Gastroesophageal sphincter (tissue), 3 donors: ENCODE data around the gene ERC1.

Experiments
- CTCF ChIP-seq, 4 experiments: fragments of 200-600 bp in 2 of 4; fragments of 450-650 bp in 2 of 4; sonication (generic) in 1 of 4; IDR thresholded peaks; one replicate each; pipeline ENCODE4 v1.5.1; 2017 to 2019; ENCODE audit warnings: antibody characterized with exemption in 4 of 4, mild to moderate bottlenecking in 2 of 4, moderate library complexity in 2 of 4
- EP300 ChIP-seq: sonication (generic); formaldehyde crosslinking; IDR thresholded peaks from one replicate; pipeline ENCODE4 v1.6.1; 2017; ENCODE audit warnings: antibody characterized with exemption, mild to moderate bottlenecking
- POLR2A ChIP-seq, 2 donors: fragments of 450-650 bp; IDR thresholded peaks; one replicate each; pipeline ENCODE4 v1.6.1; 2017; ENCODE audit warnings: antibody characterized with exemption in 2 of 2, mild to moderate bottlenecking in 2 of 2, moderate library complexity in 1 of 2

- TF ChIP-seq CTCF (IDR thresholded peaks at IDR 0.05) = no peak
- TF ChIP-seq POLR2A (IDR thresholded peaks at IDR 0.05) = no peak
- TF ChIP-seq EP300 = no peak
These were observed 141.3 kb downstream of the ERC1 start for GRCh38 chr12:1132311-1132710.
